ENCODE results near the gene PAK5. TPM values are rescaled to one million over a fixed set of nuclear protein-coding genes. Genes with fewer than 3 reads are reported as not detected.

PAK5 gene
- total and polyA plus RNA-seq, 2 of the 13 experiments (the other 11 are each of a cell fraction or from before 2014, with no cell fraction given), result not detected

DNA sequence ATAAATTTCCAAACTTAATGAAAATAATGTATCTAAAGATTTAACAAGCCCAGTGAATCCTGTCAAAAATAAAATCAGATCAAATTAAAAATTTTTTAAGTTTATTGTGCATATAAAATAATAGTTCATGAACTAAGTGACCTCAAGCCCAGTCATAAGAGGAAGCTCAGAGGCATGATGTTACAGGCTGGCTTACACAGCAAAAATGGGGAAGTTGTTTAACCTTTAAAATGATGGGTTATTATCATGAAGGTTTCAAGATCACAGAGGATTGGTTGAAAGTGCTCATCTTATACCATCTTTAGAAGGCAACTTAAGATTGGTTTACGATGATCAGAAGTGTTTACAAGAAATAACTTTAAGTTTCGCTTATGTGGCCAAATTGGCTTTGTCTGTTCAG is 102.5 kb downstream of the PAK5 start:
- Histone ChIP-seq H3K36me3 (replicated peaks in 1 of 2; ENCODE audit: control insufficient read depth in 1 of 2, insufficient read depth in 2 of 2, low read length in 2 of 2) (no peaks in the 10 kb centered on the region), H3K4me2 (ENCODE audit: low read depth, low read length) (no peak overlapping the region), H2AFZ (ENCODE audit: low read length) (no peak overlapping the region), H3K79me2 (ENCODE audit: insufficient read depth, low read length) (no peaks in the 10 kb centered on the region), H3K4me1 (ENCODE audit: insufficient read depth, low read length) (no peaks in the 10 kb centered on the region), H3K27ac (ENCODE audit: extremely low read length, insufficient read depth, low read length) (no peak overlapping the region), H3K9me3 (ENCODE audit: low read length) (no peaks in the 10 kb centered on the region), H3K9ac (ENCODE audit: insufficient read depth, low read depth, low read length) (no peak overlapping the region), H3K4me3 (replicated peaks in 1 of 3; ENCODE audit: insufficient read depth in 1 of 3, low read depth in 2 of 3, low read length in 3 of 3) (no peak overlapping the region), H4K20me1 (ENCODE audit: insufficient read depth, low read length) (no peaks in the 10 kb centered on the region), H3K27me3 (ENCODE audit: control insufficient read depth in 1 of 2, insufficient read depth in 2 of 2, low read length in 2 of 2) (no peaks in the 10 kb centered on the region)
- ATAC-seq (no peak), FAIRE-seq (no peak), DNase-seq (ENCODE audit: low spot score) (no peak)
- intact Hi-C loops (cut with micrococcal nuclease; ENCODE audit: unreplicated experiment), result no loop called here
- WGBS (ENCODE audit: low lambda C conversion rate), result 7% methylated on average over 2 of the region's 2 CpGs
- POLR2A ChIA-PET, result no interaction called here
- in situ Hi-C loops (cut with HindIII; ENCODE audit: extremely low pct_ligation_motif_present, low pct_unique_long_range_greater_than_20kb), result no loop called here
- no peak for TF ChIP-seq KDM2A (CRISPR knock-in tag; IDR thresholded peaks at IDR 0.05; ENCODE audit: borderline replicate concordance, low read depth)
- no peak for TF ChIP-seq MXD1 (CRISPR knock-in tag; IDR thresholded peaks at IDR 0.05)
- no peak for TF ChIP-seq PHB2 (IDR thresholded peaks at IDR 0.05; ENCODE audit: partially characterized antibody)
- no peak for TF ChIP-seq ZBTB44 (CRISPR knock-in tag; IDR thresholded peaks at IDR 0.05)
- no peak for TF ChIP-seq GTF3A (CRISPR knock-in tag; conservative IDR thresholded peaks at IDR 0.05)
- TF ChIP-seq, protein P1, sequence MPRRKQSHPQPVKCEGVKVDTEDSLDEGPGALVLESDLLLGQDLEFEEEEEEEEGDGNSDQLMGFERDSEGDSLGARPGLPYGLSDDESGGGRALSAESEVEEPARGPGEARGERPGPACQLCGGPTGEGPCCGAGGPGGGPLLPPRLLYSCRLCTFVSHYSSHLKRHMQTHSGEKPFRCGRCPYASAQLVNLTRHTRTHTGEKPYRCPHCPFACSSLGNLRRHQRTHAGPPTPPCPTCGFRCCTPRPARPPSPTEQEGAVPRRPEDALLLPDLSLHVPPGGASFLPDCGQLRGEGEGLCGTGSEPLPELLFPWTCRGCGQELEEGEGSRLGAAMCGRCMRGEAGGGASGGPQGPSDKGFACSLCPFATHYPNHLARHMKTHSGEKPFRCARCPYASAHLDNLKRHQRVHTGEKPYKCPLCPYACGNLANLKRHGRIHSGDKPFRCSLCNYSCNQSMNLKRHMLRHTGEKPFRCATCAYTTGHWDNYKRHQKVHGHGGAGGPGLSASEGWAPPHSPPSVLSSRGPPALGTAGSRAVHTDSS (CRISPR knock-in tag; conservative IDR thresholded peaks at IDR 0.05), result no peak
- TF ChIP-seq FIP1L1 (IDR thresholded peaks at IDR 0.05; ENCODE audit: borderline replicate concordance, insufficient read depth, low read depth, low read length), result no peak
- TF ChIP-seq, protein P2, sequence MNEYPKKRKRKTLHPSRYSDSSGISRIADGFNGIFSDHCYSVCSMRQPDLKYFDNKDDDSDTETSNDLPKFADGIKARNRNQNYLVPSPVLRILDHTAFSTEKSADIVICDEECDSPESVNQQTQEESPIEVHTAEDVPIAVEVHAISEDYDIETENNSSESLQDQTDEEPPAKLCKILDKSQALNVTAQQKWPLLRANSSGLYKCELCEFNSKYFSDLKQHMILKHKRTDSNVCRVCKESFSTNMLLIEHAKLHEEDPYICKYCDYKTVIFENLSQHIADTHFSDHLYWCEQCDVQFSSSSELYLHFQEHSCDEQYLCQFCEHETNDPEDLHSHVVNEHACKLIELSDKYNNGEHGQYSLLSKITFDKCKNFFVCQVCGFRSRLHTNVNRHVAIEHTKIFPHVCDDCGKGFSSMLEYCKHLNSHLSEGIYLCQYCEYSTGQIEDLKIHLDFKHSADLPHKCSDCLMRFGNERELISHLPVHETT (CRISPR knock-in tag; conservative IDR thresholded peaks at IDR 0.05), result no peak
- TF ChIP-seq, protein P3, sequence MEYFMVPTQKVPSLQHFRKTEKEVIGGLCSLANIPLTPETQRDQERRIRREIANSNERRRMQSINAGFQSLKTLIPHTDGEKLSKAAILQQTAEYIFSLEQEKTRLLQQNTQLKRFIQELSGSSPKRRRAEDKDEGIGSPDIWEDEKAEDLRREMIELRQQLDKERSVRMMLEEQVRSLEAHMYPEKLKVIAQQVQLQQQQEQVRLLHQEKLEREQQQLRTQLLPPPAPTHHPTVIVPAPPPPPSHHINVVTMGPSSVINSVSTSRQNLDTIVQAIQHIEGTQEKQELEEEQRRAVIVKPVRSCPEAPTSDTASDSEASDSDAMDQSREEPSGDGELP (IDR thresholded peaks at IDR 0.05; ENCODE audit: borderline replicate concordance, low read depth), result no peak
- TF ChIP-seq, protein P4, sequence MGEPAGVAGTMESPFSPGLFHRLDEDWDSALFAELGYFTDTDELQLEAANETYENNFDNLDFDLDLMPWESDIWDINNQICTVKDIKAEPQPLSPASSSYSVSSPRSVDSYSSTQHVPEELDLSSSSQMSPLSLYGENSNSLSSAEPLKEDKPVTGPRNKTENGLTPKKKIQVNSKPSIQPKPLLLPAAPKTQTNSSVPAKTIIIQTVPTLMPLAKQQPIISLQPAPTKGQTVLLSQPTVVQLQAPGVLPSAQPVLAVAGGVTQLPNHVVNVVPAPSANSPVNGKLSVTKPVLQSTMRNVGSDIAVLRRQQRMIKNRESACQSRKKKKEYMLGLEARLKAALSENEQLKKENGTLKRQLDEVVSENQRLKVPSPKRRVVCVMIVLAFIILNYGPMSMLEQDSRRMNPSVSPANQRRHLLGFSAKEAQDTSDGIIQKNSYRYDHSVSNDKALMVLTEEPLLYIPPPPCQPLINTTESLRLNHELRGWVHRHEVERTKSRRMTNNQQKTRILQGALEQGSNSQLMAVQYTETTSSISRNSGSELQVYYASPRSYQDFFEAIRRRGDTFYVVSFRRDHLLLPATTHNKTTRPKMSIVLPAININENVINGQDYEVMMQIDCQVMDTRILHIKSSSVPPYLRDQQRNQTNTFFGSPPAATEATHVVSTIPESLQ (CRISPR knock-in tag; conservative IDR thresholded peaks at IDR 0.05), result no peak
- TF ChIP-seq, protein P5, sequence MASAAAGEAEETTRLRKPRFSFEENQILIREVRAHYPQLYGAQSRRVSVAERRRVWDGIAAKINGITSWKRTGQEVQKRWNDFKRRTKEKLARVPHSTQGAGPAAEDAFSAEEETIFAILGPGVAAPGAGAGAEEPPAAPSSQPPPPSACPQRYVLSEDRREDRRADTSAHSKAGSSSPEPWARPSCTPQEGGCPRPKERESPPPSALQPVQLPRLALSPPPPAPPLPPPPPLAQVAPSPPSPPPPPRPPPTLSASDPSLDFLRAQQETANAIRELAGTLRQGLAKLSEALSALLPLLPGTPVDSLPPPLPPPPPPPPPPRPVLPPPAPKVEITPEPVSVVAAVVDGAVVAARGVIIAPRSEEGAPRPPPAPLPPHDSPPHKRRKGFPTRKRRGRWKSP (CRISPR knock-in tag; IDR thresholded peaks at IDR 0.05), result no peak
- no peak for TF ChIP-seq CCAR2 (optimal IDR thresholded peaks at IDR 0.05; ENCODE audit: low read depth, low read length)
- CTCF ChIA-PET (ENCODE audit: low intra/inter-chr PET ratio, low total read pairs), result no interaction called here
- BruUV-seq (replicated peaks), result no TSS peak
